ENCODE data around the gene AOAH.

DNA sequence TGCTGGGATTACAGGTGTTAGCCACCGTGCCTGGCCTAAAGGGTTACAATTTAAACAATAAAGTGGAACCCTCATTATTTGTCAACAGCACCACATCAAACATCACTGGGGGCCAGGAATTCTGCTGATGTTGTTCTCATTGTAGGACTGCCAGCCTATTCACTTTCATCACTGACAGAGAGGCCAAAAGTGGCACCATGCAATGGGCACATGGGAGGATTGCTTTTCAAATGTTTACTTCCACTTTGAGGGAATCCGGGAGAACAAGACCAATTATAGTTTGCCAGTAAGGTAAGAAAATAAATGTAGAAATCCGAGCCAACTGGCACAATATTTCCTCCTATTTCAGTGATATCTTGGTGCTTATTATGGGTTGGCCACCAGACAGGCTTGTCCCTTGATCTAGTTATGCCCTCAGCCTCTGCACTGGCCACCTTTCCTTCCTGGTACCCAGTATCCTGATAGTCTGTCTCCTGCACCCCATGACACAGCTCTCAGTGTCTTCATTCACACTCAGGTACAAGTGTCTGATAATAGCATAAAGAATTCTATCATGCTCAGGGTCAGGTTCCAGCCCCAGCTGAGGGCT is 252.1 kb downstream of the AOAH start:
- no peak for TF ChIP-seq MXI1 (IDR thresholded peaks at IDR 0.05; ENCODE audit: borderline replicate concordance, low read depth, low read length)
- TF ChIP-seq, protein P1, sequence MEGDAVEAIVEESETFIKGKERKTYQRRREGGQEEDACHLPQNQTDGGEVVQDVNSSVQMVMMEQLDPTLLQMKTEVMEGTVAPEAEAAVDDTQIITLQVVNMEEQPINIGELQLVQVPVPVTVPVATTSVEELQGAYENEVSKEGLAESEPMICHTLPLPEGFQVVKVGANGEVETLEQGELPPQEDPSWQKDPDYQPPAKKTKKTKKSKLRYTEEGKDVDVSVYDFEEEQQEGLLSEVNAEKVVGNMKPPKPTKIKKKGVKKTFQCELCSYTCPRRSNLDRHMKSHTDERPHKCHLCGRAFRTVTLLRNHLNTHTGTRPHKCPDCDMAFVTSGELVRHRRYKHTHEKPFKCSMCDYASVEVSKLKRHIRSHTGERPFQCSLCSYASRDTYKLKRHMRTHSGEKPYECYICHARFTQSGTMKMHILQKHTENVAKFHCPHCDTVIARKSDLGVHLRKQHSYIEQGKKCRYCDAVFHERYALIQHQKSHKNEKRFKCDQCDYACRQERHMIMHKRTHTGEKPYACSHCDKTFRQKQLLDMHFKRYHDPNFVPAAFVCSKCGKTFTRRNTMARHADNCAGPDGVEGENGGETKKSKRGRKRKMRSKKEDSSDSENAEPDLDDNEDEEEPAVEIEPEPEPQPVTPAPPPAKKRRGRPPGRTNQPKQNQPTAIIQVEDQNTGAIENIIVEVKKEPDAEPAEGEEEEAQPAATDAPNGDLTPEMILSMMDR (conservative IDR thresholded peaks at IDR 0.05; ENCODE audit: low read depth, low read length), result no peak
- no peak for TF ChIP-seq SMC3 (IDR thresholded peaks at IDR 0.05; ENCODE audit: low read depth, low read length)
- TF ChIP-seq MAZ (IDR thresholded peaks at IDR 0.05; ENCODE audit: borderline replicate concordance, low read depth, low read length), result no peak
- TF ChIP-seq CHD1 (IDR thresholded peaks at IDR 0.05; ENCODE audit: low read depth, low read length), result no peak
- no peak for TF ChIP-seq RAD21 (IDR thresholded peaks at IDR 0.05; ENCODE audit: low read length)
- no peak for TF ChIP-seq POLR2A (IDR thresholded peaks at IDR 0.05; ENCODE audit: low read depth, low read length)
- TF ChIP-seq RFX5 (IDR thresholded peaks at IDR 0.05; ENCODE audit: low read depth, low read length), result no peak

Data from IMR-90 (cell line).